K562 (cell line): ENCODE measurements around the gene ECSCR. TPM values are rescaled to one million over a fixed set of nuclear protein-coding genes. Genes with fewer than 3 reads are reported as not detected.
"Not testable (repeated sequence)": the region's sequence is repeated elsewhere in the genome, so short reads cannot be mapped to it uniquely, and the experiment has no call there.

ENCODE experiments used
- ARID1B ChIP-seq: fragments of 450-650 bp; IDR thresholded peaks from 2 replicates; pipeline ENCODE4 v1.6.1; 2016; ENCODE audit warnings: antibody characterized with exemption, mild to moderate bottlenecking, inconsistent platforms
- CXXC5 ChIP-seq: fragments of 250-450 bp; sonication (Bioruptor Pico); IDR thresholded peaks from 2 replicates; pipeline ENCODE4 v1.8.0; 2022; ENCODE audit warnings: inconsistent platforms, mild to moderate bottlenecking, moderate library complexity
- DPF2 ChIP-seq: fragments of 450-650 bp; IDR thresholded peaks from 2 replicates; pipeline ENCODE4 v1.6.1; 2016
- EP300 ChIP-seq: IDR thresholded peaks from 2 replicates; pipeline ENCODE4 v1.6.1; 2012; ENCODE audit warnings: low read length, improper control_type of control experiment
- ETV1 ChIP-seq: fragments of 450-650 bp; conservative IDR thresholded peaks from 2 replicates; pipeline ENCODE4 v1.6.1; 2016; ENCODE audit warnings: missing genetic modification characterization, control low read depth, low read depth, missing compliant biosample characterization
- GATA2 ChIP-seq: sonication (generic); formaldehyde crosslinking; IDR thresholded peaks from 2 replicates; pipeline ENCODE4 v1.4.0; 2020; ENCODE audit warnings: mild to moderate bottlenecking, missing genetic modification reagents
- HDAC1 ChIP-seq, 2 experiments: fragments of 450-650 bp; IDR thresholded peaks; 2 replicates each; pipeline ENCODE4 v1.6.1; 2016 to 2017; ENCODE audit warnings: inconsistent platforms in 1 of 2, mild to moderate bottlenecking in 1 of 2, moderate library complexity in 1 of 2
- HDGF ChIP-seq: fragments of 450-650 bp; IDR thresholded peaks from 2 replicates; pipeline ENCODE4 v1.6.1; 2016
- KDM4B ChIP-seq, 2 experiments: fragments of 450-650 bp in 1 of 2; sonication (generic) in 1 of 2; IDR thresholded peaks; 2 replicates each; pipeline ENCODE4 v1.6.1; 2016 to 2017; ENCODE audit warnings: borderline replicate concordance in 2 of 2, antibody characterized with exemption in 1 of 2, low read depth in 1 of 2, mild to moderate bottlenecking in 1 of 2
- MECOM ChIP-seq: fragments of 250-450 bp; sonication (Bioruptor Pico); IDR thresholded peaks from 2 replicates; pipeline ENCODE4 v1.8.0; 2022; ENCODE audit warnings: inconsistent platforms
- MYC ChIP-seq, 2 experiments: fragments of 250-450 bp in 1 of 2; sonication (Bioruptor Pico) in 1 of 2; IDR thresholded peaks; 2 replicates each; pipeline versions ENCODE4 v1.5.1 to v1.6.1; 2012 to 2021; ENCODE audit warnings: low read depth in 2 of 2, borderline replicate concordance in 1 of 2, improper control_type of control experiment in 1 of 2, low read length in 1 of 2, mild to moderate bottlenecking in 1 of 2, moderate library complexity in 1 of 2
- SMARCC2 ChIP-seq: fragments of 450-650 bp; IDR thresholded peaks from 2 replicates; pipeline ENCODE4 v1.6.1; 2017; ENCODE audit warnings: antibody characterized with exemption, moderate library complexity, mild to moderate bottlenecking, low read depth
- ZBTB26 ChIP-seq: fragments of 450-650 bp; formaldehyde crosslinking; IDR thresholded peaks from 2 replicates; pipeline ENCODE4 v1.4.0; 2022; ENCODE audit warnings: missing genetic modification characterization
- ZBTB33 ChIP-seq: sonication (generic); formaldehyde crosslinking; IDR thresholded peaks from 2 replicates; pipeline ENCODE4 v1.8.1; 2023; ENCODE audit warnings: mild to moderate bottlenecking, missing genetic modification reagents
- ZNF589 ChIP-seq: fragments of 200-800 bp; sonication (Bioruptor generic); IDR thresholded peaks from 2 replicates; pipeline ENCODE4 v1.6.1; 2016; ENCODE audit warnings: low read depth, missing genetic modification characterization, missing compliant biosample characterization
- ZNF592 ChIP-seq: fragments of 450-650 bp; IDR thresholded peaks from 2 replicates; pipeline ENCODE4 v1.6.1; 2017; ENCODE audit warnings: antibody characterized with exemption, mild to moderate bottlenecking
- ZNF740 ChIP-seq, 3 experiments: fragments of 200-800 bp in 1 of 3; sonication (Bioruptor generic) in 1 of 3; sonication (generic) in 1 of 3; formaldehyde crosslinking in 1 of 3; IDR thresholded peaks; 2 replicates each; pipeline versions ENCODE4 v1.6.1 to v1.8.0; 2016 to 2022; ENCODE audit warnings: mild to moderate bottlenecking in 2 of 3, missing compliant biosample characterization in 2 of 3, missing genetic modification characterization in 2 of 3, missing genetic modification reagents in 1 of 3
- polyA plus RNA-seq, 8 experiments: library from polyadenylated mRNA; depleted of rRNA in 4 of 8; stranded (reverse) in 5 of 8; unstranded in 3 of 8; fragments of >200 nt; fragmentation: Nextera tagmentation in 2 of 8; fragmentation: Illumina TruSeq in 1 of 8; extraction: Ambion mirVana in 2 of 8; extraction: Trizol in 1 of 8; gene quantifications; 2 replicates each; pipeline versions ENCODE4 v1.2.1 to v1.2.3, GENCODE V29; 2011 to 2014; ENCODE audit warnings: inconsistent platforms in 1 of 8, missing spikeins in 1 of 8
- total RNA-seq, 7 experiments: library from RNA; depleted of rRNA in 6 of 7; stranded (reverse); fragments of >200 nt in 6 of 7; fragmentation: Illumina TruSeq in 2 of 7; extraction: Trizol in 2 of 7; gene quantifications; 2 replicates each; pipeline versions ENCODE4 v1.2.1 to v1.2.3, GENCODE V29; 2011 to 2021; ENCODE audit warnings: low replicate concordance in 1 of 7

ECSCR gene
- total and polyA plus RNA-seq, 9 of the 15 experiments (the other 6 are each of a cell fraction or from before 2014, with no cell fraction given) = 0.10 to 0.25 (median 0.13) TPM; not detected in 6

GRCh38 chr5:139478657-139479423 is 16.3 kb upstream of the ECSCR start (continued):
- 0 out of 2 replicates have a peak, but pooled peaks have one; percentile 44 for TF ChIP-seq ZNF589 (CRISPR knock-in tag)
- TF ChIP-seq GATA2 (CRISPR knock-in tag) = peak; percentile 82
- TF ChIP-seq SMARCC2 = peak; percentile 57; the same call in 1 of the 2 replicates
- 0 out of 2 replicates have a peak, but pooled peaks have one; percentile 41 for TF ChIP-seq ZBTB33
- peak; percentile 50 for TF ChIP-seq CXXC5 (CRISPR knock-in tag)
- TF ChIP-seq MYC (IDR thresholded peaks at IDR 0.05; ENCODE audit: low read depth, low read length) = 0 out of 2 replicates have a peak, but pooled peaks have one; percentile 27
- TF ChIP-seq MYC (CRISPR knock-in tag; IDR thresholded peaks at IDR 0.05; ENCODE audit: borderline replicate concordance, low read depth); ZNF740 (CRISPR knock-in tag; IDR thresholded peaks at IDR 0.05): not testable (repeated sequence)
- peak; percentile 18; the same call in 1 of the 2 replicates for TF ChIP-seq ZBTB26 (CRISPR knock-in tag)
- peak; percentile 53 for TF ChIP-seq ARID1B
- peak; percentile 86 for TF ChIP-seq ETV1 (tag)
- TF ChIP-seq HDAC1 (IDR thresholded peaks at IDR 0.05) = peak in 1 of 2 experiments; percentile 42; a peak in 1 of 4 replicates
- TF ChIP-seq ZNF740 (tag; IDR thresholded peaks at IDR 0.05) = peak in 1 of 2 experiments; percentile 68; a peak in 2 of 4 replicates
- peak; percentile 18; the same call in 1 of the 2 replicates for TF ChIP-seq MECOM
- TF ChIP-seq EP300 = 0 out of 2 replicates have a peak, but pooled peaks have one; percentile 16
- peak; percentile 88 for TF ChIP-seq ZNF592
- TF ChIP-seq DPF2 = peak; percentile 59
- 0 out of 4 replicates have a peak, but pooled peaks of 1 of the 2 experiments have one; percentile 51 for TF ChIP-seq KDM4B (IDR thresholded peaks at IDR 0.05; ENCODE audit: borderline replicate concordance in 2 of 2, low read depth in 1 of 2)
- TF ChIP-seq HDGF = peak; percentile 14; the same call in 1 of the 2 replicates
